Epithelial cell of proximal tubule (primary cell): ENCODE data around the gene NECAP2. TPM values are rescaled to one million over a fixed set of nuclear protein-coding genes. Genes with fewer than 3 reads are reported as not detected.

Source experiments
- DNase-seq: peaks from one replicate; pipeline ENCODE4 v3.0.0-alpha.2; 2011; ENCODE audit warnings: low read depth
- H3K4me3 ChIP-seq: 2 replicates; pipeline ENCODE4 v1.5.1; 2011; ENCODE audit warnings: low read depth, mild to moderate bottlenecking, low read length
- CTCF ChIP-seq: conservative IDR thresholded peaks from 2 replicates; pipeline ENCODE4 v1.5.1; 2012; ENCODE audit warnings: low read depth, mild to moderate bottlenecking, low read length
- total RNA-seq: library from RNA; depleted of rRNA; stranded (reverse); fragments of >200 nt; gene quantifications from 2 replicates; pipeline ENCODE4 v1.2.3, GENCODE V29; 2015

Gene NECAP2
- total RNA-seq, 1 donor from 2014 or later: 131 TPM

GRCh38 chr1:16430606-16431005 is 9.9 kb upstream of the NECAP2 start:
- no peak overlapping the region for H3K4me3 ChIP-seq
- TF ChIP-seq CTCF: no peak
- no peak for DNase-seq

GRCh38 chr1:16433030-16433429 is 7.5 kb upstream of the NECAP2 start:
- H3K4me3 ChIP-seq: no peak overlapping the region
- TF ChIP-seq CTCF: no peak
- DNase-seq: no peak

GRCh38 chr1:16434007-16434406 is 6.5 kb upstream of the NECAP2 start:
- DNase-seq: no peak
- TF ChIP-seq CTCF: no peak

GRCh38 chr1:16434501-16434900 is 6.0 kb upstream of the NECAP2 start:
- no peak overlapping the region for H3K4me3 ChIP-seq
- no peak for DNase-seq
- TF ChIP-seq CTCF: no peak

More at GRCh38 chr1:16434007-16434406, 6.5 kb upstream of the NECAP2 start:
- H3K4me3 ChIP-seq: no peak overlapping the region

- H3K4me3 ChIP-seq: no peak within 1 kb of the TSS
- no peak for DNase-seq
- no peak for TF ChIP-seq CTCF
Measured at GRCh38 chr1:16436946-16437474, 3.5 kb upstream of the NECAP2 start, which contains the start of gene SPATA21. Gene SPATA21, minus strand, starts transcription at chr1:16437424. Its CDS starts 6,053 bp downstream, at chr1:16431371.

GRCh38 chr1:16438516-16438915 is 2.0 kb upstream of the NECAP2 start:
- H3K4me3 ChIP-seq: no peak overlapping the region
- no peak for DNase-seq
- no peak for TF ChIP-seq CTCF

GRCh38 chr1:16438924-16439323 is 1.6 kb upstream of the NECAP2 start:
- H3K4me3 ChIP-seq: no peak overlapping the region
- TF ChIP-seq CTCF: no peak
- no peak for DNase-seq
